ENCODE results near the gene RAD21L1. TPM values are rescaled to one million over a fixed set of nuclear protein-coding genes. Genes with fewer than 3 reads are reported as not detected.

RAD21L1 gene
- total RNA-seq, 1 donor from 2014 or later, result not detected

DNA sequence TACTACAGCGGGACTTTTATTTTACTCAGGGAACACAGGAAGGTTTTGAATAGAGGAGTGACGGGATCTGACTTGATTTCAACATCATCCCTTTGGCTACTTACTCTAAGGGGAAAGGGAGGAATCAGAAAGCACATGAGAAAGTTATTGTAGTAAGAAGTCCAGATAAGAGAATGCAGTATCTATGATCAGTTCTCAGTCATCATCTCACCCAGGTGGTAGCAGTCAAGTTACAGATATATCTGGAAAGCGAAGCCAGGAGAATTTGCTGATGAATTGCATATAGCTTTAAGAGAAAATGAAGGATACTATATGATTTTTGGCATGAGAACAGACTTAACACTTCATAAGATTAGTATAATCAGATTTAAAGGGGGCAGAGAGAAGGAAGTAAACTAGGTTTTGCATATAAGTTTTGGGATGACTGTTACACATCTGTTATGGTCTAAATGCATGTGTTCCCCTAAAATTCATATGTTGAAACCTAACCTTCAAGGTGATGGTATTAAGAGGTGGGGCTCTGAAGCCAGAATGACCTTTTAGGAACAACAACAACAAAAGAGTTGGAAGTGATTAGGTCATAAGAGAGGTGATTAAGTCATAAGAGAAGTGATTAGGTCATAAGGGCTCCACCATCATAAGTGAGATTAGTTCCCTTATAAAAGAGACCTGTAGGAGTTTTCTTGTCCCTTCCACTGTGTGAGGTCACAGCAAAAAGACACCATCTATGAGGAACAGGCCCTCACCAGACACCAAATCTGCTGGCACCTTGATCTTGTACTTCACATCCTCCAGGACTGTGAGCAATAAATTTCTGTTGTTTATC is 6.7 kb downstream of the RAD21L1 start:
- Mint-ChIP-seq H3K4me1 (ENCODE audit: low read depth) (no peaks in the 10 kb centered on the region), H3K27ac (no peak overlapping the region), H3K36me3 (ENCODE audit: insufficient read depth) (no peaks in the 10 kb centered on the region), H3K4me3 (ENCODE audit: low read depth) (no peak overlapping the region), H3K27me3 (peaks cover 28% of the 10 kb centered on the region), H3K9me3 (ENCODE audit: low read depth) (no peaks in the 10 kb centered on the region)
- DNase-seq (ENCODE audit: low spot score, unreplicated experiment), result no peak
- TF ChIP-seq, protein P1, sequence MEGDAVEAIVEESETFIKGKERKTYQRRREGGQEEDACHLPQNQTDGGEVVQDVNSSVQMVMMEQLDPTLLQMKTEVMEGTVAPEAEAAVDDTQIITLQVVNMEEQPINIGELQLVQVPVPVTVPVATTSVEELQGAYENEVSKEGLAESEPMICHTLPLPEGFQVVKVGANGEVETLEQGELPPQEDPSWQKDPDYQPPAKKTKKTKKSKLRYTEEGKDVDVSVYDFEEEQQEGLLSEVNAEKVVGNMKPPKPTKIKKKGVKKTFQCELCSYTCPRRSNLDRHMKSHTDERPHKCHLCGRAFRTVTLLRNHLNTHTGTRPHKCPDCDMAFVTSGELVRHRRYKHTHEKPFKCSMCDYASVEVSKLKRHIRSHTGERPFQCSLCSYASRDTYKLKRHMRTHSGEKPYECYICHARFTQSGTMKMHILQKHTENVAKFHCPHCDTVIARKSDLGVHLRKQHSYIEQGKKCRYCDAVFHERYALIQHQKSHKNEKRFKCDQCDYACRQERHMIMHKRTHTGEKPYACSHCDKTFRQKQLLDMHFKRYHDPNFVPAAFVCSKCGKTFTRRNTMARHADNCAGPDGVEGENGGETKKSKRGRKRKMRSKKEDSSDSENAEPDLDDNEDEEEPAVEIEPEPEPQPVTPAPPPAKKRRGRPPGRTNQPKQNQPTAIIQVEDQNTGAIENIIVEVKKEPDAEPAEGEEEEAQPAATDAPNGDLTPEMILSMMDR (IDR thresholded peaks at IDR 0.05; ENCODE audit: unreplicated experiment), result no peak

DNA sequence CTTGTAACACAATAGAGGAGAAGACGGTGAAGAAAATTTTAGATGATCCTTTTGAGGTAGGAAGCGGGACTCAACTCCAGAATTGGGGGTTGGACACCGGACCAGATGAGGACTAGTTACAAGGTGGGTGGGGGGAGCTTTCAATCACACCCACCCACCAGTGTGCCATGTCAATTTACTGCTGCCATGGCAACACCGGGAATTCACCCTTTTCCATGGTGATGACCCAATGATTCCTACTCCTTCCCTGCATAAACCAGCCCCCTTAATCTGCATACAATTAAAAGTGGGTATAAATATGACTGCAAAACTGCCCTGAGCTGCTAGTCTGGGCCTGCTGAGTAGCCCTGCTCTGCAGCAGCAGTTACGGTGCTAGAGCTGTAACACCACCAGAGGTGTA is 14.7 kb downstream of the RAD21L1 start:
- TF ChIP-seq, protein P1 (IDR thresholded peaks at IDR 0.05; ENCODE audit: unreplicated experiment), result no peak
- Mint-ChIP-seq H3K9me3 (ENCODE audit: low read depth) (no peaks in the 10 kb centered on the region), H3K4me3 (ENCODE audit: low read depth) (no peak overlapping the region), H3K36me3 (ENCODE audit: insufficient read depth) (no peaks in the 10 kb centered on the region), H3K27me3 (peaks cover 11% of the 10 kb centered on the region), H3K27ac (no peak overlapping the region), H3K4me1 (ENCODE audit: low read depth) (no peaks in the 10 kb centered on the region)
- no peak for DNase-seq (ENCODE audit: low spot score, unreplicated experiment)

DNA sequence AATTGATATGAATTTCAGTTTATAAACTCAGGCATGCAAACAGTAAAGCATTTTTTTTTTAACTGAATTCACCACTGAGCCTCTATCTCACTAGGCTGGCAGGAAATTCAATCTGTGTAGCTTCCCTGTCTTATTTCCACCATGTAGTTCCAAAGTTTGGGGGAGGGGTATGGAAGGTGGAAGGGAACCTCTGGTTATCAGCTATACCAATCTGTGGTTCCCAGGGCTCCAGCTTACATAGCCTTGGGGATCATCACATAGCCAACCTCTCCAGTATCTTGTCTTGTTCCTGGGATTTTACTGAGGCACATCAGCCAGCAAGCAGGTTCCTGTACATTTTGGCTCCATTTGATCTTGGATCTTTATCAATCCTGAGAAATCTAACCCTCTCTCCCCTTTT is 15.6 kb downstream of the RAD21L1 start:
- Mint-ChIP-seq H3K9me3 (ENCODE audit: low read depth) (no peaks in the 10 kb centered on the region), H3K36me3 (ENCODE audit: insufficient read depth) (no peaks in the 10 kb centered on the region), H3K27ac (no peak overlapping the region), H3K4me1 (ENCODE audit: low read depth) (no peaks in the 10 kb centered on the region), H3K27me3 (peaks cover 11% of the 10 kb centered on the region), H3K4me3 (ENCODE audit: low read depth) (no peak overlapping the region)
- no peak for DNase-seq (ENCODE audit: low spot score, unreplicated experiment)
- TF ChIP-seq, protein P1 (IDR thresholded peaks at IDR 0.05; ENCODE audit: unreplicated experiment), result no peak

DNA sequence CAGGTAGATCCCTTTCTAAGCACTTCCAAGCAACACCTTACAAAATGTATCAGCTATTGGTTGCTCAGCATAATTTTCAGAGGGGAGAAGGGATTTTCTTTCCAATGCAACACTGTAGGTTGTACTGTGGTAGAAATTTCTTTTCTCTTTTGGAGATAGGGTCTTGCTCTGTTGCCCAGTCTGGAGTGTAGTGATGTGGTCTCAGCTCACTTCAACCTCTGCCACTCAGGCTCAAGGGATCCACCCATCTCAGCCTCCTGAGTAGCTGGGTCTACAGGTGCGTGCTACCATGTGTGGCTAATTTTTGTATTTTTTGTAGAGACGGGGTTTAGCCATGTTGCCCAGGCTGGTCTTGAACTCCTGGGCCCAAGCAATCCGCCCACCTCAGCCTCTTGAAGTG is 16.3 kb downstream of the RAD21L1 start:
- Mint-ChIP-seq H3K4me1 (ENCODE audit: low read depth) (no peaks in the 10 kb centered on the region), H3K27ac (no peak overlapping the region), H3K27me3 (peaks cover 11% of the 10 kb centered on the region), H3K4me3 (ENCODE audit: low read depth) (no peak overlapping the region), H3K36me3 (ENCODE audit: insufficient read depth) (no peaks in the 10 kb centered on the region), H3K9me3 (ENCODE audit: low read depth) (no peaks in the 10 kb centered on the region)
- DNase-seq (ENCODE audit: low spot score, unreplicated experiment), result no peak
- TF ChIP-seq, protein P1 (IDR thresholded peaks at IDR 0.05; ENCODE audit: unreplicated experiment), result no peak

DNA sequence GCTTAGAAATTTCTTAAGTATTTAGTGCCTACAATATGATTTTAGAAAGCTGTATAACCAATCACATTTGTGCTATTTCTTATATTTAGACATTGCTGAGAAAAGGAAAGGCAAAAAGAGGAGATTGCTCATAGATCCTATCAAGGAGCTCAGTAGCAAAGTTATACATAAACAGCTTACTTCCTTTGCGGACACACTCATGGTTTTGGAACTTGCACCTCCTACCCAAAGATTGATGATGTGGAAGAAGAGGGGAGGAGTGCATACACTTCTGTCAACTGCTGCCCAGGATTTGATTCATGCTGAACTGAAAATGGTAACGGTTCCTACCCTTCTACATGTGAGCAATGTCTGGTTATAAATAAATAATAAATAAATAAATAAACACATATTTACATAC is 16.7 kb downstream of the RAD21L1 start:
- no peak for DNase-seq (ENCODE audit: low spot score, unreplicated experiment)
- Mint-ChIP-seq H3K27ac (no peak overlapping the region), H3K27me3 (peaks cover 11% of the 10 kb centered on the region), H3K4me1 (ENCODE audit: low read depth) (no peaks in the 10 kb centered on the region), H3K4me3 (ENCODE audit: low read depth) (no peak overlapping the region), H3K36me3 (ENCODE audit: insufficient read depth) (no peaks in the 10 kb centered on the region), H3K9me3 (ENCODE audit: low read depth) (no peaks in the 10 kb centered on the region)
- TF ChIP-seq, protein P1 (IDR thresholded peaks at IDR 0.05; ENCODE audit: unreplicated experiment), result no peak
